ENCODE results near the gene CIDEC. TPM values are rescaled to one million over a fixed set of nuclear protein-coding genes. Genes with fewer than 3 reads are reported as not detected.
A peak's percentile ranks its signal among the peaks of the same experiment; 100 is the strongest.

The CIDEC gene
- total and polyA plus RNA-seq, 2 donors = 0.14 to 0.91 TPM

DNA sequence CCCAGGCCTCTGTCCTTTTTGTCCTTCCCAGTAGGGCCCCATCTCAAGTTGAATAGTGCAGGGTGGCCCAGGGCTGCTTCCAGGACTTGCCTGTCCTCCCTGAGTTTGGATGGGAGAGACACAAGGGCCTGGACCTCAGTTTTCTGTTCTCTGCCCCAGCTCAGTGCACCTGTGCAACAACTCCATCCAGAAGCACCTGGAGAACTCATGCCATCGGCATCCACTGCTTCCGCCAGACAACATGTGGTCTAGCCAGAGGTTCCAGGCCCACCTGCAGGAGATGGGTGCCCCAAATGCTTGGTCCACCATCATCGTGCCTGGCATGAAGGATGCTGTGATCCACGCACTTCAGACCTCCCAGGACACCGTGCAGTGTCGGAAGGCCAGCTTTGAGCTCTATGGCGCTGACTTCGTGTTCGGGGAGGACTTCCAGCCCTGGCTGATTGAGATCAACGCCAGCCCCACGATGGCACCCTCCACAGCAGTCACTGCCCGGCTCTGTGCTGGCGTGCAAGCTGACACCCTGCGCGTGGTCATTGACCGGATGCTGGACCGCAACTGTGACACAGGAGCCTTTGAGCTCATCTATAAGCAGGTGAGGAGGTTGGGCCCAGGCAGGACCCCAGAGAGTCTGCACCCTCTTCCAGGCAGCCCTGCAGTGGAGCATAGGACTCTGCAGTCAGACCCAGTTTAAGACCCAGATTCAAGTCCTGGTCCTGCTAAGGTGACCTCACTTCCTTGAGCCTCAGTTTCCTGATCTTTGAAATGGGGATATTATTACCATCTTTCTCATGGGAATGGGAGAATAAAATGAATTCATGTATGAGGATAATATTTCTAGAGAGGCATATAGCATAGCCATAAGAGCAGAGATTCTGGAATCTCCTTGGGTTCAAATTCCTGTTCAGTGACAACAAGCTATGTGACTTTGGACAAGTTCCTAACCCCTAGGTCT, 51.0 kb downstream of the CIDEC start:
- H3K36me3 ChIP-seq (ENCODE audit: control insufficient read depth in 2 of 2, insufficient read depth in 2 of 2, low read length in 1 of 2) = peaks cover 32 to 35% of the 10 kb centered on the region in 2 donors
- no peaks in the 10 kb centered on the region for H3K9me3 ChIP-seq (ENCODE audit: control insufficient read depth in 2 of 2, insufficient read depth in 1 of 2, low read length in 1 of 2)
- WGBS = 97% methylated on average over 17 of the region's 17 CpGs
- H3K27me3 ChIP-seq (ENCODE audit: control insufficient read depth in 2 of 2, insufficient read depth in 1 of 2, low read length in 1 of 2) = no peaks in the 10 kb centered on the region
- DNase-seq (ENCODE audit: low read depth in 6 of 9, low spot score in 9 of 9) = no peak
- H3K27ac ChIP-seq (ENCODE audit: low read depth in 1 of 2, low read length in 1 of 2) = no peak overlapping the region
- no peaks in the 10 kb centered on the region for H3K4me1 ChIP-seq (ENCODE audit: control insufficient read depth in 2 of 2, insufficient read depth in 2 of 2, low read length in 2 of 2)
- H3K4me3 ChIP-seq (ENCODE audit: low read length in 2 of 2) = no peak overlapping the region

DNA sequence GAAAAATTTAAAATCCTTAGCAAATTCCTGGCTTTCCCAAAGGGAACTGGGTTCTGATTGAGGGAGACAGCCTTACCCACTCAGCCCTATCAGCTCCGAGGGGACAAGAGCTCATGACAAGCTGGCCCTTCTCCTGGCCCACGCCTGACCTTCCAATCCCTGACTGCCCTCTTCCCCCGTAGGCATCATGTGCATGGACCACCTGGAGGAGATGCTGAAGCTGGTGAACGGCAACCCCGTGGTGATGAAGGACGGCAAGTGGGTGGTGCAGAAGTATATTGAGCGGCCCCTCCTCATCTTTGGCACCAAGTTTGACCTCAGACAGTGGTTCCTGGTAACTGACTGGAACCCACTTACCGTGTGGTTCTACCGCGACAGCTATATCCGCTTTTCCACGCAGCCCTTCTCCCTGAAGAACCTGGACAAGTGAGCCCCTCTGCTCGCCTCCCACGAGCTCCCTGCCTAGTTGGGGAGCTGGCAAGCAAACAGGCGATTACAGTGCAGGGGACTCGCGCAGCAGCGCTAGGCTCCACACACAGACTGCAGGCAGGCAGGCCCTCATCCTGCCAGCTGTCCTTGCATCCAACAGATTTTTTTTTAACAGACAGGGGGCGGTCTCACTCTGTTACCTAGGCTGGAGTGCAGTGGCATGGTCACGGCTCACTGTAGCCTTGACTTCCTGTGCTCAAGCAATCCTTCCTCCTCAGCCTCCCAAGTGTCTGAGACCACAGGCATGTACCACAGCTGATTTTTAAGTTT, 53.1 kb downstream of the CIDEC start:
- no peaks in the 10 kb centered on the region for H3K9me3 ChIP-seq (ENCODE audit: control insufficient read depth in 2 of 2, insufficient read depth in 1 of 2, low read length in 1 of 2)
- H3K36me3 ChIP-seq (ENCODE audit: control insufficient read depth in 2 of 2, insufficient read depth in 2 of 2, low read length in 1 of 2) = peaks cover 17 to 19% of the 10 kb centered on the region in 2 donors
- 94% methylated on average over 20 of the region's 20 CpGs for WGBS
- H3K4me1 ChIP-seq (ENCODE audit: control insufficient read depth in 2 of 2, insufficient read depth in 2 of 2, low read length in 2 of 2) = no peaks in the 10 kb centered on the region
- DNase-seq (ENCODE audit: low read depth in 6 of 9, low spot score in 9 of 9) = peak in 2 of 9 donors; percentile 30 to 64
- no peaks in the 10 kb centered on the region for H3K27me3 ChIP-seq (ENCODE audit: control insufficient read depth in 2 of 2, insufficient read depth in 1 of 2, low read length in 1 of 2)
- H3K4me3 ChIP-seq (ENCODE audit: low read length in 2 of 2) = no peak overlapping the region
- H3K27ac ChIP-seq (ENCODE audit: low read depth in 1 of 2, low read length in 1 of 2) = no peak overlapping the region

DNA sequence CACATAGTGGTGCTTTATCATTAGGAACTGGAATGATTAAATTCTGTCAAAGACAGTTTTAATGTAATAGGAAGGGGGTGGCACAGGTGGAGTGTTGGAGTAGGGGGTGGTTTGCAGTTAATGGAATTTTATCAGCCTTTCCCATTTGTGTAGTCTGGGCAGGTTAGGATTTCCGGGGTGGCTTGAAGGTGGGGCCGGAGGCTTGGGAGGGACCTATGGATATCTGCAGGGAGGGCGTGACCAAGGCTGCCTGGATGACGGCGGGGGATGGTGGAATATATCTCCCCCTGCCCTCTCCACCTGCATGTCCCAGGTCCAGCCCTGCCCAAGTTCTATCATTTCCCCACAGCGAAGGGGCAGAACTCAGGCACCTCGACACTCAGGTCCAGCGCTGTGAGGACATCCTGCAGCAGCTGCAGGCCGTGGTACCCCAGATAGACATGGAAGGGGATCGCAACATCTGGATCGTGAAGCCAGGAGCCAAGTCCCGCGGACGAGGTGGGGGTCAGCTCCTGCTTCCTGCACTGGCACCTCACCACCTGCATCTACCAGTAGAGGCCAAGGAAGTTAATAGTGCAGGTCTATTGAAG, 54.5 kb downstream of the CIDEC start:
- Histone ChIP-seq H3K27ac (ENCODE audit: low read depth in 1 of 2, low read length in 1 of 2) (no peak overlapping the region), H3K4me1 (ENCODE audit: control insufficient read depth in 2 of 2, insufficient read depth in 2 of 2, low read length in 2 of 2) (no peaks in the 10 kb centered on the region), H3K4me3 (ENCODE audit: low read length in 2 of 2) (no peak overlapping the region), H3K36me3 (ENCODE audit: control insufficient read depth in 2 of 2, insufficient read depth in 2 of 2, low read length in 1 of 2) (peaks cover 18 to 24% of the 10 kb centered on the region in 2 donors), H3K27me3 (ENCODE audit: control insufficient read depth in 2 of 2, insufficient read depth in 1 of 2, low read length in 1 of 2) (no peaks in the 10 kb centered on the region), H3K9me3 (ENCODE audit: control insufficient read depth in 2 of 2, insufficient read depth in 1 of 2, low read length in 1 of 2) (no peaks in the 10 kb centered on the region)
- DNase-seq (ENCODE audit: low read depth in 6 of 9, low spot score in 9 of 9) = no peak
- 89% methylated on average over 14 of the region's 14 CpGs for WGBS

DNA sequence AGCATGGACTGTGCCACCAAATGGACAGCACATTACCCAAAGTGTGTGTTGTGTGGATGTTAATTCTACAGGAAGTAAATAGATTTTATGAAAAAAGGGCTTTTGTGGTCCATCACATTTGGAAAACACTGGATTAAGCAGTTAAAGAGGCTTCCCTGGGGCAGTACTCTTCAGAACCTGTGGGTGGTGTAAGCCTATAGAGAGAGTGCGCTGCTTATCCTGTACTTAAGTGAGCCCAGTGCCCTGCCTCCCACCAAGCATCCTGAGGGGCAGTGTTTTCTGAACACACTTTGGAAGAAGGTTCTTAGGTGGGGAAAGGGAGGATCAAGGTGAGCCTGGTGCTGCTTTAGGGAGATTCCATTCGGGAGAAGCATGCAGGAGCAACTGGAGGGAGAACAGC, 59.1 kb downstream of the CIDEC start:
- H3K27ac ChIP-seq (ENCODE audit: low read depth in 1 of 2, low read length in 1 of 2) = no peak overlapping the region
- H3K9me3 ChIP-seq (ENCODE audit: control insufficient read depth in 2 of 2, insufficient read depth in 1 of 2, low read length in 1 of 2) = no peaks in the 10 kb centered on the region
- peaks cover 4 to 8% of the 10 kb centered on the region in 2 donors for H3K36me3 ChIP-seq (ENCODE audit: control insufficient read depth in 2 of 2, insufficient read depth in 2 of 2, low read length in 1 of 2)
- no peak for DNase-seq (ENCODE audit: low read depth in 6 of 9, low spot score in 9 of 9)
- 94% methylated on average over 2 of the region's 2 CpGs for WGBS
- H3K27me3 ChIP-seq (ENCODE audit: control insufficient read depth in 2 of 2, insufficient read depth in 1 of 2, low read length in 1 of 2) = no peaks in the 10 kb centered on the region
- no peak overlapping the region for H3K4me3 ChIP-seq (ENCODE audit: low read length in 2 of 2)
- H3K4me1 ChIP-seq (ENCODE audit: control insufficient read depth in 2 of 2, insufficient read depth in 2 of 2, low read length in 2 of 2) = no peaks in the 10 kb centered on the region

DNA sequence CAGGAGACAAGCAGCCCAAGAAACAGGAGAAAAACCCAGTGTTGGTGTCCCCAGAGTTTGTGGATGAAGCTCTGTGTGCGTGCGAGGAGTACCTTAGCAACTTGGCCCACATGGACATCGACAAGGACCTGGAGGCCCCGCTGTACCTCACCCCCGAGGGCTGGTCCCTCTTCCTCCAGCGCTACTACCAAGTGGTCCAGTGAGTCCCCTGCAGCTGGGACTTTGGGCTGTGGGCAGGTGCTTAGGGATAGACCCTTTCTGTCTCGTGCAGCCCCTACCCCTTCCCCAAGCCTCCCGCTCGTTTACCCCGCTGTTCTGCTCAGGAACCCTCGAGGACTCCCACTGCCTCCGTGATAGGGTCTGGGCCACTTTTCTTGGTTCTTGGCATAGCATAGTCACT, 59.5 kb downstream of the CIDEC start:
- 97% methylated on average over 12 of the region's 12 CpGs for WGBS
- Histone ChIP-seq H3K36me3 (ENCODE audit: control insufficient read depth in 2 of 2, insufficient read depth in 2 of 2, low read length in 1 of 2) (peaks cover 5 to 12% of the 10 kb centered on the region in 2 donors), H3K4me1 (ENCODE audit: control insufficient read depth in 2 of 2, insufficient read depth in 2 of 2, low read length in 2 of 2) (no peaks in the 10 kb centered on the region), H3K4me3 (ENCODE audit: low read length in 2 of 2) (no peak overlapping the region), H3K27ac (ENCODE audit: low read depth in 1 of 2, low read length in 1 of 2) (no peak overlapping the region), H3K9me3 (ENCODE audit: control insufficient read depth in 2 of 2, insufficient read depth in 1 of 2, low read length in 1 of 2) (no peaks in the 10 kb centered on the region), H3K27me3 (ENCODE audit: control insufficient read depth in 2 of 2, insufficient read depth in 1 of 2, low read length in 1 of 2) (no peaks in the 10 kb centered on the region)
- no peak for DNase-seq (ENCODE audit: low read depth in 6 of 9, low spot score in 9 of 9)

DNA sequence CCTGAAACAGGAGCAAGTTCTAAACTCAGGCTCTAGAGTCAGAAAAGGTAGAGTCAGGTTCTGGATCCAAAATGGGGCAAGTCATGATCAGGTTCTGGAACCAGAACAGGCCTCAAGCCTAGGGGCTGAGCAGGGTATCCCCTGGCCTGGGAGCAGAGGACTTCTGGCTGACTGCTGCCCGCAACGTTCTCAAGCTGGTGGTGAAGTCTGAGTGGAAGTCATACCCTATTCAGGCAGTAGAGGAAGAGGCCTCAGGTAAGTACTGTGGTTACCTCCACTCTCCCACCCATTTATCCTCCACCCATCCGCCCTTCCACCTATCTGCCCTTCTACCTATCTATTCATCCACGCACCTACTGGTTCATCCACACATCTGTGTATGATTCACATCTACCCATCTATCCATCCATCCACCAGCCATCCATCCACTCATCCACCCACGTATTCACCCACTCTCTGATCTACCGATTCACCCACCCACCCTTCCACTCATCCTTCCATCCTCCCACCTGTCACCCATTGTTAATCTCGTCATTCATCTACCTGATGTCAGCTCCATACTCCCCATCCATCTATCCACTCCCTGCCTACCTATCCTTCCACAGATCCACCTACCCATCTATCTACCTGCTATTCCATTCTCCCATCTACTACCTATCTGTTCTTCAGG, 61.3 kb downstream of the CIDEC start:
- no peaks in the 10 kb centered on the region for H3K27me3 ChIP-seq (ENCODE audit: control insufficient read depth in 2 of 2, insufficient read depth in 1 of 2, low read length in 1 of 2)
- no peaks in the 10 kb centered on the region for H3K4me1 ChIP-seq (ENCODE audit: control insufficient read depth in 2 of 2, insufficient read depth in 2 of 2, low read length in 2 of 2)
- no peak for DNase-seq (ENCODE audit: low read depth in 6 of 9, low spot score in 9 of 9)
- no peak overlapping the region for H3K4me3 ChIP-seq (ENCODE audit: low read length in 2 of 2)
- 85% methylated on average over 7 of the region's 7 CpGs for WGBS
- H3K9me3 ChIP-seq (ENCODE audit: control insufficient read depth in 2 of 2, insufficient read depth in 1 of 2, low read length in 1 of 2) = no peaks in the 10 kb centered on the region
- no peak overlapping the region for H3K27ac ChIP-seq (ENCODE audit: low read depth in 1 of 2, low read length in 1 of 2)
- peaks cover 6 to 12% of the 10 kb centered on the region in 2 donors for H3K36me3 ChIP-seq (ENCODE audit: control insufficient read depth in 2 of 2, insufficient read depth in 2 of 2, low read length in 1 of 2)

DNA sequence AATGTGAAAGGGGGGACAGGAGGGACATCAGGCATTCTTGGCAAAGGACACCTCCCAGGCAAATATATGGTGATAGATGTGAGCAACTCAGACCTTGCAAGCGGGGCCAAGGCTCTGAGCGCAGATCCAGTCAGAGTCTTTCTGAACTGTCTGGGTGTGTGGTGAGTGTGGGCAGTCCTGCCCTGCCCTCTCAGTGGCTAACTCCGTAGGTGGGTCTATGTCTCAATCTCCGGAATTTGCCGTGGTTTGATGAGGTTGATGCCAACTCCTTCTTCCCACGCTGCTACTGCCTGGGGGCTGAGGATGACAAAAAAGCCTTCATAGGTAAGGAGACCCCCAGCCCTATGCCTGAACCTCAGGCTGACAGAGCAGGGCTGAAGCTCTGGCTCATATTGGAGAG, 62.6 kb downstream of the CIDEC start:
- no peaks in the 10 kb centered on the region for H3K4me1 ChIP-seq (ENCODE audit: control insufficient read depth in 2 of 2, insufficient read depth in 2 of 2, low read length in 2 of 2)
- WGBS = 98% methylated on average over 6 of the region's 6 CpGs
- H3K4me3 ChIP-seq (ENCODE audit: low read length in 2 of 2) = no peak overlapping the region
- H3K36me3 ChIP-seq (ENCODE audit: control insufficient read depth in 2 of 2, insufficient read depth in 2 of 2, low read length in 1 of 2) = peaks cover 14 to 20% of the 10 kb centered on the region in 2 donors
- no peaks in the 10 kb centered on the region for H3K9me3 ChIP-seq (ENCODE audit: control insufficient read depth in 2 of 2, insufficient read depth in 1 of 2, low read length in 1 of 2)
- DNase-seq (ENCODE audit: low read depth in 6 of 9, low spot score in 9 of 9) = no peak
- H3K27me3 ChIP-seq (ENCODE audit: control insufficient read depth in 2 of 2, insufficient read depth in 1 of 2, low read length in 1 of 2) = no peaks in the 10 kb centered on the region
- H3K27ac ChIP-seq (ENCODE audit: low read depth in 1 of 2, low read length in 1 of 2) = no peak overlapping the region
